ENCODE data around the gene SIRT4. TPM values are rescaled to one million over a fixed set of nuclear protein-coding genes. Genes with fewer than 3 reads are reported as not detected.
A peak's percentile ranks its signal among the peaks of the same experiment; 100 is the strongest.

SIRT4 gene
- total and polyA plus RNA-seq, 2 of the 13 experiments (the other 11 are each of a cell fraction or from before 2014, with no cell fraction given) = 3.4 to 5.8 TPM

- 0 out of 2 replicates have a peak, but pooled peaks have one; percentile 25 for TF ChIP-seq ZBED4 (CRISPR knock-in tag; IDR thresholded peaks at IDR 0.05; ENCODE audit: borderline replicate concordance)
- TF ChIP-seq ZFAT (CRISPR knock-in tag; conservative IDR thresholded peaks at IDR 0.05) = no peak
- TF ChIP-seq, protein P1, sequence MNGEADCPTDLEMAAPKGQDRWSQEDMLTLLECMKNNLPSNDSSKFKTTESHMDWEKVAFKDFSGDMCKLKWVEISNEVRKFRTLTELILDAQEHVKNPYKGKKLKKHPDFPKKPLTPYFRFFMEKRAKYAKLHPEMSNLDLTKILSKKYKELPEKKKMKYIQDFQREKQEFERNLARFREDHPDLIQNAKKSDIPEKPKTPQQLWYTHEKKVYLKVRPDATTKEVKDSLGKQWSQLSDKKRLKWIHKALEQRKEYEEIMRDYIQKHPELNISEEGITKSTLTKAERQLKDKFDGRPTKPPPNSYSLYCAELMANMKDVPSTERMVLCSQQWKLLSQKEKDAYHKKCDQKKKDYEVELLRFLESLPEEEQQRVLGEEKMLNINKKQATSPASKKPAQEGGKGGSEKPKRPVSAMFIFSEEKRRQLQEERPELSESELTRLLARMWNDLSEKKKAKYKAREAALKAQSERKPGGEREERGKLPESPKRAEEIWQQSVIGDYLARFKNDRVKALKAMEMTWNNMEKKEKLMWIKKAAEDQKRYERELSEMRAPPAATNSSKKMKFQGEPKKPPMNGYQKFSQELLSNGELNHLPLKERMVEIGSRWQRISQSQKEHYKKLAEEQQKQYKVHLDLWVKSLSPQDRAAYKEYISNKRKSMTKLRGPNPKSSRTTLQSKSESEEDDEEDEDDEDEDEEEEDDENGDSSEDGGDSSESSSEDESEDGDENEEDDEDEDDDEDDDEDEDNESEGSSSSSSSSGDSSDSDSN (CRISPR knock-in tag; IDR thresholded peaks at IDR 0.05) = peak; percentile 62; the same call in 1 of the 2 replicates
- no peak for TF ChIP-seq TCF7L2 (IDR thresholded peaks at IDR 0.05; ENCODE audit: low read depth, low read length)
- TF ChIP-seq HOXA5 (CRISPR knock-in tag; IDR thresholded peaks at IDR 0.05) = no peak
- peak; percentile 78; the same call in 1 of the 2 replicates for TF ChIP-seq ZFP37 (CRISPR knock-in tag; IDR thresholded peaks at IDR 0.05; ENCODE audit: borderline replicate concordance)
- TF ChIP-seq ZNF292 (CRISPR knock-in tag; IDR thresholded peaks at IDR 0.05; ENCODE audit: borderline replicate concordance, low read depth) = peak; percentile 56; the same call in 1 of the 2 replicates
- peak; percentile 31; the same call in 1 of the 2 replicates for TF ChIP-seq ZNF772 (CRISPR knock-in tag; IDR thresholded peaks at IDR 0.05)
- TF ChIP-seq NFE2L2 (IDR thresholded peaks at IDR 0.05; ENCODE audit: low read length) = no peak
- TF ChIP-seq ZNF724P (CRISPR knock-in tag; IDR thresholded peaks at IDR 0.05; ENCODE audit: borderline replicate concordance) = 0 out of 2 replicates have a peak, but pooled peaks have one; percentile 65
- TF ChIP-seq, protein P2, sequence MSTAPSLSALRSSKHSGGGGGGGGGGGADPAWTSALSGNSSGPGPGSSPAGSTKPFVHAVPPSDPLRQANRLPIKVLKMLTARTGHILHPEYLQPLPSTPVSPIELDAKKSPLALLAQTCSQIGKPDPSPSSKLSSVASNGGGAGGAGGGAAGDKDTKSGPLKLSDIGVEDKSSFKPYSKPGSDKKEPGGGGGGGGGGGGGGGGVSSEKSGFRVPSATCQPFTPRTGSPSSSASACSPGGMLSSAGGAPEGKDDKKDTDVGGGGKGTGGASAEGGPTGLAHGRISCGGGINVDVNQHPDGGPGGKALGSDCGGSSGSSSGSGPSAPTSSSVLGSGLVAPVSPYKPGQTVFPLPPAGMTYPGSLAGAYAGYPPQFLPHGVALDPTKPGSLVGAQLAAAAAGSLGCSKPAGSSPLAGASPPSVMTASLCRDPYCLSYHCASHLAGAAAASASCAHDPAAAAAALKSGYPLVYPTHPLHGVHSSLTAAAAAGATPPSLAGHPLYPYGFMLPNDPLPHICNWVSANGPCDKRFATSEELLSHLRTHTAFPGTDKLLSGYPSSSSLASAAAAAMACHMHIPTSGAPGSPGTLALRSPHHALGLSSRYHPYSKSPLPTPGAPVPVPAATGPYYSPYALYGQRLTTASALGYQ (CRISPR knock-in tag; IDR thresholded peaks at IDR 0.05) = 0 out of 2 replicates have a peak, but pooled peaks have one; percentile 47
- TF ChIP-seq ZNF614 (CRISPR knock-in tag; IDR thresholded peaks at IDR 0.05; ENCODE audit: borderline replicate concordance) = peak; percentile 19; the same call in 1 of the 2 replicates
- TF ChIP-seq ZNF441 (CRISPR knock-in tag; IDR thresholded peaks at IDR 0.05; ENCODE audit: borderline replicate concordance) = peak; percentile 62
- TF ChIP-seq, protein P3, sequence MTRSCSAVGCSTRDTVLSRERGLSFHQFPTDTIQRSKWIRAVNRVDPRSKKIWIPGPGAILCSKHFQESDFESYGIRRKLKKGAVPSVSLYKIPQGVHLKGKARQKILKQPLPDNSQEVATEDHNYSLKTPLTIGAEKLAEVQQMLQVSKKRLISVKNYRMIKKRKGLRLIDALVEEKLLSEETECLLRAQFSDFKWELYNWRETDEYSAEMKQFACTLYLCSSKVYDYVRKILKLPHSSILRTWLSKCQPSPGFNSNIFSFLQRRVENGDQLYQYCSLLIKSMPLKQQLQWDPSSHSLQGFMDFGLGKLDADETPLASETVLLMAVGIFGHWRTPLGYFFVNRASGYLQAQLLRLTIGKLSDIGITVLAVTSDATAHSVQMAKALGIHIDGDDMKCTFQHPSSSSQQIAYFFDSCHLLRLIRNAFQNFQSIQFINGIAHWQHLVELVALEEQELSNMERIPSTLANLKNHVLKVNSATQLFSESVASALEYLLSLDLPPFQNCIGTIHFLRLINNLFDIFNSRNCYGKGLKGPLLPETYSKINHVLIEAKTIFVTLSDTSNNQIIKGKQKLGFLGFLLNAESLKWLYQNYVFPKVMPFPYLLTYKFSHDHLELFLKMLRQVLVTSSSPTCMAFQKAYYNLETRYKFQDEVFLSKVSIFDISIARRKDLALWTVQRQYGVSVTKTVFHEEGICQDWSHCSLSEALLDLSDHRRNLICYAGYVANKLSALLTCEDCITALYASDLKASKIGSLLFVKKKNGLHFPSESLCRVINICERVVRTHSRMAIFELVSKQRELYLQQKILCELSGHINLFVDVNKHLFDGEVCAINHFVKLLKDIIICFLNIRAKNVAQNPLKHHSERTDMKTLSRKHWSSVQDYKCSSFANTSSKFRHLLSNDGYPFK (CRISPR knock-in tag; IDR thresholded peaks at IDR 0.05; ENCODE audit: borderline replicate concordance) = peak; percentile 77; the same call in 1 of the 2 replicates
- TF ChIP-seq MIXL1 (CRISPR knock-in tag; IDR thresholded peaks at IDR 0.05) = 0 out of 2 replicates have a peak, but pooled peaks have one; percentile 32
- TF ChIP-seq NFKB2 (CRISPR knock-in tag; IDR thresholded peaks at IDR 0.05; ENCODE audit: borderline replicate concordance) = peak; percentile 72; the same call in 1 of the 2 replicates
- peak; percentile 51; the same call in 1 of the 2 replicates for TF ChIP-seq ZNF788 (CRISPR knock-in tag; IDR thresholded peaks at IDR 0.05; ENCODE audit: borderline replicate concordance)
Measured at GRCh38 chr12:120317224-120318105, 15.3 kb downstream of the SIRT4 start (continued).

Data from HepG2 (cell line).